WERI-Rb-1 (cell line): Measurements from ENCODE around the gene TRNT1.

Experiments used
- DNase-seq: peaks from one replicate; pipeline ENCODE4 v3.0.0-alpha.2; 2020
- H3K27ac ChIP-seq: fragments of 250-450 bp; sonication (Bioruptor Pico); 2 replicates; pipeline ENCODE4 v1.5.1; 2020; ENCODE audit warnings: mild to moderate bottlenecking, moderate library complexity
- H3K27me3 ChIP-seq: fragments of 250-450 bp; sonication (Bioruptor Pico); 2 replicates; pipeline ENCODE4 v1.5.1; 2021; ENCODE audit warnings: mild to moderate bottlenecking, low read depth, moderate library complexity; ENCODE audit not compliant: insufficient read depth, severe bottlenecking
- H3K36me3 ChIP-seq: fragments of 250-450 bp; sonication (Bioruptor Pico); 2 replicates; pipeline ENCODE4 v1.5.1; 2020; ENCODE audit warnings: mild to moderate bottlenecking, moderate library complexity
- H3K4me3 ChIP-seq: 2 replicates; pipeline ENCODE4 v1.5.1; 2011; ENCODE audit warnings: low read depth, mild to moderate bottlenecking, control low read depth, low read length
- H3K9me3 ChIP-seq: fragments of 250-450 bp; sonication (Bioruptor Pico); 2 replicates; pipeline ENCODE4 v1.5.1; 2021; ENCODE audit warnings: mild to moderate bottlenecking, moderate library complexity; ENCODE audit not compliant: severe bottlenecking
- TF ChIP-seq, protein P1 (sequence below): IDR thresholded peaks from 2 replicates; pipeline ENCODE4 v1.5.1; 2011; ENCODE audit warnings: low read depth, mild to moderate bottlenecking, control low read depth, inconsistent platforms, low read length

The TRNT1 gene

DNA sequence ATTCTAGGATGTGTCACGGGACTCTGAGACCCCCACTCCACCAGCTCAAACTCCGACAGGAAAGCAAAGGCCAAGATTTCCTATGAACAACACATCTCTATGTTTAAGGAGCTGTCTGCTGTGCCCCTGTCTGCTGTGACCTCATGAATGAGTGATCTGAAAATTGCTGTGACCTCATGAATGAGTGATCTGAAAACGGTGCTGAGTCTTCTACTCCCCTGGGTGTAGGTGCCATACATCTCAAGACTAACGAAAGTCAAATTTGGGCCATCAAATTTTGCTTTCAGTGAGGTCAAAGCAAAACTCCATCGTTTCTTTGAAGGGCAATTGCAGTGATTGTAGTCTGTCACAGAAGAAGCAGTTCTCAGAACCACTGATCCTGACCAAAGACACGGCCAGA, 41.0 kb upstream of the TRNT1 start:
- DNase-seq, result no peak
- H3K36me3 ChIP-seq, result no peaks in the 10 kb centered on the region
- no peaks in the 10 kb centered on the region for H3K9me3 ChIP-seq
- H3K27me3 ChIP-seq, result no peaks in the 10 kb centered on the region
- TF ChIP-seq, protein P1, sequence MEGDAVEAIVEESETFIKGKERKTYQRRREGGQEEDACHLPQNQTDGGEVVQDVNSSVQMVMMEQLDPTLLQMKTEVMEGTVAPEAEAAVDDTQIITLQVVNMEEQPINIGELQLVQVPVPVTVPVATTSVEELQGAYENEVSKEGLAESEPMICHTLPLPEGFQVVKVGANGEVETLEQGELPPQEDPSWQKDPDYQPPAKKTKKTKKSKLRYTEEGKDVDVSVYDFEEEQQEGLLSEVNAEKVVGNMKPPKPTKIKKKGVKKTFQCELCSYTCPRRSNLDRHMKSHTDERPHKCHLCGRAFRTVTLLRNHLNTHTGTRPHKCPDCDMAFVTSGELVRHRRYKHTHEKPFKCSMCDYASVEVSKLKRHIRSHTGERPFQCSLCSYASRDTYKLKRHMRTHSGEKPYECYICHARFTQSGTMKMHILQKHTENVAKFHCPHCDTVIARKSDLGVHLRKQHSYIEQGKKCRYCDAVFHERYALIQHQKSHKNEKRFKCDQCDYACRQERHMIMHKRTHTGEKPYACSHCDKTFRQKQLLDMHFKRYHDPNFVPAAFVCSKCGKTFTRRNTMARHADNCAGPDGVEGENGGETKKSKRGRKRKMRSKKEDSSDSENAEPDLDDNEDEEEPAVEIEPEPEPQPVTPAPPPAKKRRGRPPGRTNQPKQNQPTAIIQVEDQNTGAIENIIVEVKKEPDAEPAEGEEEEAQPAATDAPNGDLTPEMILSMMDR, result no peak
- H3K27ac ChIP-seq, result no peak overlapping the region
- no peak overlapping the region for H3K4me3 ChIP-seq

DNA sequence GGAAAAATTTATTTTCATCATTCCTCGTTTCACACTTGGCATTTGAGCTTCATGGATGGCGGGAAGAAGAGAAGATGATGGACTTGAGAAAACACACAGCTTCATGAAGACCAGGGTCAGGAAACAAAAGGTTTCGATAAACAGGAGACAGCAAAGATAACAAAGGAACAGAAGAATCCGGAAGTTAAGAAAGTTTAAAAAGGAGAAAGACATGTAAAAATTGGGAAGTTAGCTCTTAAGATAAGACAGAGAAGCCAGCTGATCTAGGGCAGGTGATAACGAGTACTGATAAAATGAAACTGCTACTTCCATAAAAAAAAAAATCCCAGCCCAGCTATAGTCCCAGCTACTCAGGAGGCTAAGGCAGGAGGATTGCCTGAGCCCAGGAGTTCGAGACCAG, 40.5 kb upstream of the TRNT1 start:
- no peak for DNase-seq
- Histone ChIP-seq H3K27ac (no peak overlapping the region), H3K4me3 (no peak overlapping the region), H3K36me3 (no peaks in the 10 kb centered on the region), H3K9me3 (no peaks in the 10 kb centered on the region), H3K27me3 (no peaks in the 10 kb centered on the region)
- TF ChIP-seq, protein P1, result no peak

DNA sequence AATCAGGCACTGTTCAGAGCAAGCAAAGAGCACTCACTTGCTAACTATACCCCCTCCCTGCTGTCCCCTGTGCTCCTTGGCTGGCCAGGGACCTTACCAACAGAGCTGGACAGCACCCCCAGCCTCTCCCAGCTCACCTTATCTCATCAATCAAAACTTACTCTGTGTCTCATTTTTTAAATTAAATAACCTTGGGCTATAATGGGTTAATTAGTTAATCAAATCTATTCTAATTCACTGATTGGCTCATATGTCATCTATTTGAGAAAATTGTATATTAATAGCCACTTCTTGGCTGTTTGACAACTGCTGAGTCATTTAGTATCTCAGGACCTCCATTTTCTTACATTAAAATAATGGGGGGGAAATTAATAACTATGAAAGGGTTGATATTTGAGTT, 39.5 kb upstream of the TRNT1 start:
- Histone ChIP-seq H3K9me3 (no peaks in the 10 kb centered on the region), H3K4me3 (no peak overlapping the region), H3K27me3 (no peaks in the 10 kb centered on the region), H3K27ac (no peak overlapping the region), H3K36me3 (no peaks in the 10 kb centered on the region)
- no peak for DNase-seq
- TF ChIP-seq, protein P1, result no peak

DNA sequence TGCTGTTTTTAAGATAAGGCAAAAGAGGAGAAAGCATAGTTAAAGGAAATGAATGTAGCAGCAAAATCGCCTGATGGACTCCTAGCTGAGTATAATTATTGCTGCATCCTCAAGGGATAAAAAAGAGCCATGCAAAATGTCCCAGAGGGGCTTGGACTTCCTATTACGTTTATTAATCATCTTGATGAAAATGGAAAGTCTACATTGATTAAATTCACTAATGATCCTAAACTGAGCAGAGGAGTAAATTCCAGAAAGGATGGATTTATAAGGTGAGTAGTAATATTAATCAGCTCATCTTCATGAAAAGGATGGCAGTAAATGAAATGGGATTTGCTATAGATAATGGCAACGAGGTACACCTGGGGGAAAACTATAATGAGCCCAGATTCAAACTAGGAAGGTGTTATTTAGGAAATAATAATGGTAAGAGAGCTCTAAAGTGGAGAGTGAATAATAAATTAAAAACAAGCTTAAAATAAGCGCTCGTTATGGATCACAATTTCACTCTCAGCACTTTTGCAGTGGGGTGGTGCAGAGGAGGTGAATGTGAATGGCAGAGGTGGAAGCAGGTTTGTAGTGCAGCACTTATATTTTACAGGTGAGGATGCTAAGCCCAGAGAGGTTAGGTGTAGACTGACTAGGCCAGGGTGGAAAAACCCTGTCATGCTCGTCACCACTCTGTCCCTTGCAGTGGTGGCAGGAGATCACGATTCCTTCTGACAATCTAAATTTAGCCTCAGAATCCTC, 38.8 kb upstream of the TRNT1 start:
- DNase-seq, result no peak
- no peaks in the 10 kb centered on the region for H3K27me3 ChIP-seq
- no peaks in the 10 kb centered on the region for H3K9me3 ChIP-seq
- TF ChIP-seq, protein P1, result no peak
- H3K4me3 ChIP-seq, result no peak overlapping the region
- H3K36me3 ChIP-seq, result no peaks in the 10 kb centered on the region
- H3K27ac ChIP-seq, result no peak overlapping the region

GRCh38 chr3:3089017-3089416, 37.7 kb upstream of the TRNT1 start:
- Histone ChIP-seq H3K27me3 (no peaks in the 10 kb centered on the region), H3K4me3 (no peak overlapping the region), H3K27ac (no peak overlapping the region), H3K9me3 (no peaks in the 10 kb centered on the region), H3K36me3 (no peaks in the 10 kb centered on the region)
- TF ChIP-seq, protein P1, result no peak
- no peak for DNase-seq

- H3K36me3 ChIP-seq, result no peaks in the 10 kb centered on the region
- H3K4me3 ChIP-seq, result no peak overlapping the region
- no peak for DNase-seq
- no peak overlapping the region for H3K27ac ChIP-seq
- TF ChIP-seq, protein P1, result no peak
- no peaks in the 10 kb centered on the region for H3K27me3 ChIP-seq
- no peaks in the 10 kb centered on the region for H3K9me3 ChIP-seq
These were observed 28.8 kb upstream of the TRNT1 start for GRCh38 chr3:3097958-3098357.
